Small intestine (tissue), 7 donors: ENCODE data around the gene SLC5A10. TPM values are rescaled to one million over a fixed set of nuclear protein-coding genes. Genes with fewer than 3 reads are reported as not detected.
"Not testable (repeated sequence)": the region's sequence is repeated elsewhere in the genome, so short reads cannot be mapped to it uniquely, and the experiment has no call there.

ENCODE experiments used
- DNase-seq, 2 donors: peaks; one replicate each; pipeline versions ENCODE4 v3.0.0 to v3.0.0-alpha.2; 2013
- FAIRE-seq: peaks from 2 replicates; lab custom pipeline; 2012; peaks lifted over from hg19 to GRCh38; lab: Jason Lieb, UNC
- H3K27ac ChIP-seq, 3 donors: one replicate each; pipeline ENCODE4 v1.5.1; 2013; ENCODE audit warnings: low read length in 2 of 3, mild to moderate bottlenecking in 2 of 3, control low read depth in 1 of 3, inconsistent platforms in 1 of 3, low read depth in 1 of 3, moderate library complexity in 1 of 3
- H3K27me3 ChIP-seq, 3 donors: one replicate each; pipeline ENCODE4 v1.6.1; 2013; ENCODE audit warnings: low read length in 3 of 3, inconsistent platforms in 1 of 3; ENCODE audit not compliant: control insufficient read depth in 3 of 3, insufficient read depth in 3 of 3
- H3K36me3 ChIP-seq, 3 donors: one replicate each; pipeline ENCODE4 v1.6.1; 2013; ENCODE audit warnings: low read length in 3 of 3, inconsistent platforms in 1 of 3, low read depth in 1 of 3, mild to moderate bottlenecking in 1 of 3, moderate library complexity in 1 of 3; ENCODE audit not compliant: control insufficient read depth in 3 of 3, insufficient read depth in 2 of 3
- H3K4me1 ChIP-seq, 3 donors: one replicate each; pipeline ENCODE4 v1.6.1; 2013; ENCODE audit warnings: low read length in 2 of 3, inconsistent platforms in 1 of 3, low read depth in 1 of 3, mild to moderate bottlenecking in 1 of 3, moderate library complexity in 1 of 3; ENCODE audit not compliant: control insufficient read depth in 3 of 3, insufficient read depth in 2 of 3
- H3K4me3 ChIP-seq, 3 donors: one replicate each; pipeline ENCODE4 v1.5.1; 2013; ENCODE audit warnings: low read length in 3 of 3, control low read depth in 1 of 3, inconsistent platforms in 1 of 3, low read depth in 1 of 3, mild to moderate bottlenecking in 1 of 3, moderate library complexity in 1 of 3
- H3K9me3 ChIP-seq, 2 donors: one replicate each; pipeline ENCODE4 v1.6.1; 2013; ENCODE audit warnings: low read depth in 1 of 2, low read length in 1 of 2; ENCODE audit not compliant: control insufficient read depth in 2 of 2, insufficient read depth in 1 of 2
- WGBS, 3 donors: extraction: QIAGEN DNeasy Blood & Tissue Kit; methylation state at CpG; one replicate each; pipeline ENCODE4 v1.1.7; 2013; 5-methylcytosine and 5-hydroxymethylcytosine counted together
- polyA plus RNA-seq, 4 donors: library from polyadenylated mRNA; stranded (reverse) in 3 of 4; unstranded in 1 of 4; fragments of 200-250 nt in 3 of 4; fragments of 120-200 nt in 1 of 4; gene quantifications; one replicate each; pipeline versions ENCODE4 v1.2.1 to v1.2.3, GENCODE V29; 2013
- donor health status: healthy with polysubstance abuse.
- donor health status: control.
- donor health status: control.
- donor health status: Bipolar disorder and iron deficiency.
- donor health status: healthy.

Gene SLC5A10
- polyA plus RNA-seq, 4 donors, result 0.09 to 0.27 (median 0.22) TPM; not detected in 1

DNA sequence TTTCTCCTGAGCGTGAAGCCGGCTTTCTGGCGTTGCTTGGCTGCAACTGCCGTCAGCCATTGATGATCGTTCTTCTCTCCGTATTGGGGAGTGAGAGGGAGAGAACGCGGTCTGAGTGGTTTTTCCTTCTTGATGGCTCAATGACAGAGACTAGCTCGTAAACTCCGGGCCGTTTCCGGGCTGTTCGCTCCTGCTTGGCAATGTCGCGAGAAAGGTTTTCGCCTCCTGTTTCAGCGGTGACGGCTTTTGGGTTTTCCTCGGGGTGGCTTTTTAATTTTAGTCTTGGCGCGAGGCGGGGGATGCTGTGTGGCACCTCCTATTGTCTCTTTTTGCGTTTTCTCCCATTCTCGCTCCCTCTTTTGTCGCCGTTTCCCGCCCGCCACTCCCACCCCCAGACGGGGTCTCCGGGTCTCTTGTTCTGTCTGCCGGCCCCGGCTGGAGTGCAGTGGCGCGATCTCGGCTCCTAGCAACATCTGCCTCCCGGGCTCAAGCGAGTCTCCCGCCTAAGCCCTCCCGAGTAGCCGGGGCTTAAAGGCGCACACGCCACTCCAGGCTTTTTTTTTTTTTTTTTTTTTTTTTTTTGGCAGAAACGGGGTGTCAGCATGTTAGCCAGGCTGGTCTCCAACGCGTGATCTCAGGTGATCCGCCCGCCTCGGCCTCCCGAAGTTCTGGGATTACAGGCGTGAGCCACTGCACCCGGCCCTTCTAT is 110.2 kb downstream of the SLC5A10 start:
- H3K36me3 ChIP-seq, H3K4me1 ChIP-seq, H3K4me3 ChIP-seq, H3K27ac ChIP-seq, DNase-seq, H3K9me3 ChIP-seq, FAIRE-seq, H3K27me3 ChIP-seq: not testable (repeated sequence)
- 0% methylated on average over 3 to 25 of the region's 51 CpGs for WGBS, 3 donors

DNA sequence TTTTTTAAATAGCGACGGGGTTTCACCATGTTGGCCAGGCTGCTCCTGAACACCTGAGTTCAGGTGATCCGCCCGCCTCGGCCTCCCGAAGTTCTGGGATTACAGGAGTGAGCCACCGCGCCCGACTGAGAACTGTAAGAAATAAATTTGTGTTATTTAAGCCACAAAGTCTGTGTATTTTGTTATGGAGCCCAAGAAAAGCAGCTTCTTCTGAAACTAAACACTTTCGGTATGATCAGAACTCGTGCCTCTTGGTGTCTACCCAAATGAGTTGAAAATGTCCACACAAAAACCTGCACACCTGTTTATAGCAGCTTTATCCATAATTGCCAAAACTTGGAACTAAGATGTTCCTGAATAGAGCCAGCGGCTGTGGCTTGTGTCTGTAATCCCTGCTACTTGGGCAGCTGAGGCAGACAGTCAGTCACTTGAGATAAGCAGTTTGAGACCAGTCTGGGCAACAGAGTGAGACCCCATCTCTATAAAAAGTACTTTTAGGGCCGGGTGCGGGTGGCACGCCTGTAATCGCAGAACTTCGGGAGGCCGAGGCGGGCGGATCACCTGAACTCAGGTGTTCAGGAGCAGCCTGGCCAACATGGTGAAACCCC is 110.9 kb downstream of the SLC5A10 start:
- not testable (repeated sequence) for H3K36me3 ChIP-seq, H3K27ac ChIP-seq, H3K27me3 ChIP-seq, H3K4me1 ChIP-seq, FAIRE-seq, H3K9me3 ChIP-seq, DNase-seq, H3K4me3 ChIP-seq
- no CpG with 5 or more reads among the region's 20 CpGs for WGBS, 3 donors

DNA sequence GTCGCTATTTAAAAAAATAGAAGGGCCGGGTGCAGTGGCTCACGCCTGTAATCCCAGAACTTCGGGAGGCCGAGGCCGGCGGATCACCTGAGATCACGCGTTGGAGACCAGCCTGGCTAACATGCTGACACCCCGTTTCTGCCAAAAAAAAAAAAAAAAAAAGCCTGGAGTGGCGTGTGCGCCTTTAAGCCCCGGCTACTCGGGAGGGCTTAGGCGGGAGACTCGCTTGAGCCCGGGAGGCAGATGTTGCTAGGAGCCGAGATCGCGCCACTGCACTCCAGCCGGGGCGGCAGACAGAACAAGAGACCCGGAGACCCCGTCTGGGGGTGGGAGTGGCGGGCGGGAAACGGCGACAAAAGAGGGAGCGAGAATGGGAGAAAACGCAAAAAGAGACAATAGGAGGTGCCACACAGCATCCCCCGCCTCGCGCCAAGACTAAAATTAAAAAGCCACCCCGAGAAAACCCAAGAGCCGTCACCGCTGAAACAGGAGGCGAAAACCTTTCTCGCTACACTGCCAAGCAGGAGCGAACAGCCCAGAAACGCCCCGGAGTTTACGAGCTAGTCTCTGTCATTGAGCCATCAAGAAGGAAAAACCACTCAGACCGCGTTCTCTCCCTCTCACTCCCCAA is 111.5 kb downstream of the SLC5A10 start:
- not testable (repeated sequence) for H3K4me3 ChIP-seq

DNA sequence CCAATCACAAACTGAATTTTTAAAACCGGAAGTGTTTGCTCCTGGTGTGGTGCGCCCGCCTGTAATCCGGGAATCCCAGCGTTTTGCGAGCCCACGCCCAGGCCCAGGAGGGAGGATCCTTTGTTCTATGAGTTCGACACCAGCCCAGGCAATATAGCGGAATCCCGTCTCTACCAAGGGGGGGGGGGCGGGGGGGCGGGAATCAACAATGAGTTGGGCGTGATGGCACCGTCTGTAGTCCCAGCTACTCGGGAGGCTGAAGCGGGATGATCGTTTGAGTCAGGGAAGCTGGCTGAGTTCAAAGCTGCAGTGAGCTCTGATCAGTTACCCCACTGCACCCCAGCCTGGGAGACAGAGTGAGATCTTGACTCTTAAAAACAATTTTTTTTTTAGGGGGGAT is 112.4 kb downstream of the SLC5A10 start:
- H3K27me3 ChIP-seq, H3K4me3 ChIP-seq, H3K27ac ChIP-seq, FAIRE-seq, H3K4me1 ChIP-seq, H3K9me3 ChIP-seq, DNase-seq, H3K36me3 ChIP-seq: not testable (repeated sequence)
- WGBS, 3 donors, result 0% methylated on average over 5 to 8 of the region's 17 CpGs; no CpG with 5 or more reads in 1 of the 3 donors

More for the DNA sequence above, 111.5 kb downstream of the SLC5A10 start:
- not testable (repeated sequence) for DNase-seq, H3K27ac ChIP-seq, FAIRE-seq, H3K36me3 ChIP-seq, H3K4me1 ChIP-seq, H3K27me3 ChIP-seq, H3K9me3 ChIP-seq
- 0 to 2% (median 1%) methylated on average over 19 to 31 of the region's 44 CpGs for WGBS, 3 donors

DNA sequence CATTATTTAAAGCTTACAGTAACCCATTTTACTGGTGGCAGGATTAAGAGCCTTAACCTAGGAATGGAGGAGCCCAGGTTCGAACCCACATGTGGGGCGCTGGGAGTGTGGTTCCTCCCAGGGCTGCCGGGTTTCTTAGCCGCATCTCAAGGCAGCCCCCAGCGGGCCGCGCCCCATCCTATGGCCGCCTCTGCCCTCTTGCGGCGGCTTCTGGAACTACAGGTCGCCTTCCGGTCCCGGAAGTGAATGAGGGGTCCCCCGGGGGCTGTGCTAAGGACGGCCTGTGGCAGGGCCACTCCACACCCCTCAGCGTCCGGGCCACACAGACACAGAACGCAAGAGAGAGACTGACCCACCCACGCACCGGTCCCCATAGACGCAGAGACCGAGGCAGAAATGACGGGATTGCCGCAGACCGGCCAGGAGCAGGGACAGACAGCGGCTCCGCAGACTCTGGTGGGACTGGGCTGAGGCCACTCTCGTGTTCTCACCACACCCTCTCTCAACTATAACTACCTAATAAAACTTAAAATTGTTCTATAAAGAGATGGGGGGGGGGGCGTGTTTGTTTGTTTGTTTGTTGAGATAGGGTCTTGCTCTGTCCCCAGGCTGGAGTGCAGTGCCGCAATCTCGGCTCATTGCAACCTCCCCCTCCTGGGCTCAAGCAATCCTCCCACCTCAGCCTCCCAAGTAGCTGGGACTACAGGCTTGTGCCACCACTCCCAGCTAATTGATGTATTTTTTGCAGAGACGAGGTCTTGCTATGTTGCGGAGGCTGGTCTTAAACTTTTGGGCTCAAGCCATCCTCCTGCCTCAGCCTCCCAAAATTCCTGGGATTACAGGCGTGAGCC is 118.6 kb downstream of the SLC5A10 start:
- no CpG with 5 or more reads among the region's 34 CpGs for WGBS, 3 donors
- not testable (repeated sequence) for H3K36me3 ChIP-seq, H3K27ac ChIP-seq, FAIRE-seq, H3K4me1 ChIP-seq, H3K4me3 ChIP-seq, H3K27me3 ChIP-seq, H3K9me3 ChIP-seq, DNase-seq

Other genes starting within 250 kb of the SLC5A10 start
- gene FBXW10, start 208.1 kb upstream of the SLC5A10 start, polyA plus RNA-seq, result under 1 TPM in 3 of 4 donors, not detected in 1; 0.16 to 0.62 (median 0.22) TPM
- gene TVP23B, start 171.0 kb upstream of the SLC5A10 start, polyA plus RNA-seq, result 10 to 100 TPM; 20.5 to 69.5 (median 26.4) TPM
- gene PRPSAP2, start 94.0 kb upstream of the SLC5A10 start, polyA plus RNA-seq, result 10 to 100 TPM; 30.2 to 43.2 (median 30.6) TPM
- 10 to 100 TPM; 17.1 to 37.3 (median 29.1) TPM for gene FAM83G, start 52.6 kb downstream of the SLC5A10 start, polyA plus RNA-seq
- 1 to 10 TPM in 3 of 4 donors, not detected in 1; 2.7 to 8.1 (median 5.9) TPM for gene GRAP, start 94.8 kb downstream of the SLC5A10 start, polyA plus RNA-seq
- gene GRAPL, start 175.4 kb downstream of the SLC5A10 start, polyA plus RNA-seq, result 1 to 10 TPM in 2 of 4 donors, not detected in 2; 2.6 to 3.9 TPM